Activated CD4-positive, alpha-beta T cell treated with anti-CD3 and anti-CD28 coated beads, Interleukin-2, amount 50 U/mL, for 48 hours (primary cell): ENCODE results near the gene ABCC3.

Source experiments
- DNase-seq, 2 experiments: peaks; one replicate each; pipeline ENCODE4 v3.0.0-alpha.2; 2020

ABCC3 gene

DNA sequence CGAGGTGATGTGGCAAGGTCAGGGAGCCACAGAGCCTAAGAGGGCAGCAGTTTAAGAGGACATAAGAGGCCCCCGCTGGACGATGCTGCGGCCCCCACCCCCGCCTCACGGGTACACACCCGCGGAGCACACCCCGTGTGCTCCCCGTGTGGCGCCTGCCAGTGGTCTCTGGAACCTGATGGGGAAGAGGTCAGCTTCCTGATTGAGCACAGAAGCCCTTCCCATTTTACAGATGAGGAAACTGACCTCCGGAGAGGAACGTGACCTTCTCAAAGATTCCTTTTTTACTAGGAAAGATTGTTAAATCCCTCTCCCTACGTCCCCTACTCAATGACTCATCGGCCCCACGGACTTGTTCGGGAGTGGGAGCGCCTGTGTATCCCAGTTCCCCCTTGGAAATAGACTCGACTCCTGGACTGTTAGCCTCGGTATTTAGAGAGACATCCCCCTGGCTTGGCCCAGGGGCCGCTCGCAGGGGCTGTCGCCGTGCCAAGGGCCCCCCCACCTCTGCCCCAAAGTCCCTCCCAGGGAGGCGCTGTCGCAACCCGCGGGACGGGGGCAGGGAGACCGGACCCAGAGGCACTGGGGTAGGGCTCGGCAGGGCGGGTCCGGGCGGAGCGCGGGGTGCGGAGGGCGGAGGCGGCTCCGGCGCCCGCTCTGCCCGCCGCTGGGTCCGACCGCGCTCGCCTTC lies at the start of gene ABCC3:
Gene ABCC3, plus strand, starts transcription at position 658 of the 691 bp plus-strand sequence. CDS start 56 bp downstream, outside the sequence.
- no peak for DNase-seq

GRCh38 chr17:50585346-50585745 lies 49.3 kb upstream of the ABCC3 start:
- DNase-seq: no peak

DNA sequence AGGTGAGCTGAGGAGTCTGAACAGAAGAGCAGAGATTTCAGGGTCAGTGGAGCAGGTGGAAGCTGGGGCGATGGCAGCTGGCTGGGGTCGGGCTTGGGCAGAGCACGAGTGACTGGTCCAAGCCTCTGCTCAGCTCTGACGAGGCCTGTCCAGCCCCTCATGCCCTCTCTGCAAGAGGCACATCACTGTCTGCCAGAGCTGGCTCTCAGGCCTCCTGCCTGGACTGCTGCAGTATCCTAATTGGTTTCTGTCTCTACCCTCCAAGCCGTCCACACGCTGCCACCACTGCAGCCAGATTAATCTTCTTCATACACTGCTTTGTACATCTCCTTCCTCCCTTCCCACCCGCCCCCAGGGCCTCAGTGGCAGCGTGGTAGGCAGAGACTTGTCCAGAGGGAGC lies 48.8 kb upstream of the ABCC3 start:
- DNase-seq: no peak

DNA sequence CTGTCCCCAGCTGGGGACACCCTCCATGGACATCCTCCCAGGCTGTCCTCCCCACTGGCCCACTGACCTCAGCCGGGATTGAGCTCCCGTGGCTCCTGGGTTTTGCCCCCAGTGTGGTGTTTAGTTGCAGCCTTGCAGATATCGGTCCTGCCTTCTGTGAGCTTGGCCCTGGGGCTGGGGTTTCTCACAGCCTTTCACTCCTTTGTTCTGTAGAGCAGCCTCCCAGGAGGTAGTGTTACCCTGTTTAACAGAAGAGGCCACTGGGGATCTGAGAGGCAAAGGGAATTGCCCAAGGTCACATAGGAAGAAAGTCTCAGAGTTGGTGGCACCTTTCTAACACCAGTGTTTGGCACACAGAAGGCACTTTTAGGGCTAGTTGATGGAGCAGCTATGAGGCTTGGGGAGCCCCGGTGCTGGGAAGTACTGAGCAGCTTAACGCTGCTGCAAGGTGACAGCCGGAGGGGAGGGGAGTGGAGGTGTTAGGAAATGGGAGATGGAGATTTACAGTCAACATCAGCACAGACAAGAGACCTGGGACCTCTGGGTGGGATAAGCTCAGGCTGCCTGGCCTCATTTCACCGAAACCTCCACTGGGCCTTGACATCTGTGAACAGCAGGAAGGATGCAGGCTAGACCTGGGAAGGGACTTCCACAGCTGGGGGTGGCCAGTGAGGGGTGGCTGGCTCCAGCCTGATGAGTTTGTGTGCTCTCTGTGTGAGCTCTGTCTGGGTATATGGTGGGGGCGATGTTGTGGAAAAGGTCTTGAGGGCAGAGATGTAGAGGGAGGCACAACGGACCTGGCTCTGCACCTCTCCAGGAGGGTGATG lies 48.0 kb upstream of the ABCC3 start:
- DNase-seq: no peak

GRCh38 chr17:50587571-50587970 lies 47.1 kb upstream of the ABCC3 start:
- no peak for DNase-seq

- no peak for DNase-seq
Measured at GRCh38 chr17:50588391-50589049, 46.2 kb upstream of the ABCC3 start.

GRCh38 chr17:50589095-50589705 lies 45.5 kb upstream of the ABCC3 start:
- DNase-seq: no peak

- DNase-seq: no peak
Measured at GRCh38 chr17:50590946-50591737, 43.5 kb upstream of the ABCC3 start.

- DNase-seq: no peak
Measured at GRCh38 chr17:50593321-50593720, 41.4 kb upstream of the ABCC3 start.

DNA sequence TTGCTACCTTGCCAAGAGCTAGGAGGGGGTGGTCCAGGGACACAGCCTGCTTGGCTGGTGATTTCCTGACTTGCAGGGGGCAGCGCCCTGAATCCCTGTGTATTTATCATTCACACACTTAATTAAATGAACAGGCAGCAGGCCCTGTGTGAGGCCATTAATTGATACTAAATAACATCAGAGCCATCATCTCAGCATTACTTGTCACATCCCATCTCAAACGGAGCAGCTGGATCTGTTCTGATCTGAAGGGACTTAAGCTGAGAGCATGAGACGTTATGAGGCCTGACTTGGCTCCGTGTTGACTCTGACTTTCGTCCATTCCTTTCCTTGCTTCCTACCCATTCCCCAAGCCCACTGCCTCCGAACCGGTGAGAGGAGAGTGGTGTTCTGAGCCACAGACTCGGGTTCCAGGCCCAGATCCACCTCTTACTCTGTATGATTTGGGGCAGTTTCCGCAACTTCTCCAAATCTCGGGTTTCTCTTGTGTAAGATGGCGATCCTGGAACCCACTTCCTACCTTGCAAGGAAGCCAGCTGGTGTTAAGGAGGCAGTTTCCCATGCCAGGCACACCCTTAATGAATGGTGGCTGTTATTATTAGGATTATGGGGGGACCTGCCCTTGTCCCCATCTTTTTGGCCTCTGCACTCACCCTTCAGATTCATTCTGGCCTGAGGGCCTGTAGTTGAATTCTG lies 40.4 kb upstream of the ABCC3 start:
- DNase-seq: no peak

DNA sequence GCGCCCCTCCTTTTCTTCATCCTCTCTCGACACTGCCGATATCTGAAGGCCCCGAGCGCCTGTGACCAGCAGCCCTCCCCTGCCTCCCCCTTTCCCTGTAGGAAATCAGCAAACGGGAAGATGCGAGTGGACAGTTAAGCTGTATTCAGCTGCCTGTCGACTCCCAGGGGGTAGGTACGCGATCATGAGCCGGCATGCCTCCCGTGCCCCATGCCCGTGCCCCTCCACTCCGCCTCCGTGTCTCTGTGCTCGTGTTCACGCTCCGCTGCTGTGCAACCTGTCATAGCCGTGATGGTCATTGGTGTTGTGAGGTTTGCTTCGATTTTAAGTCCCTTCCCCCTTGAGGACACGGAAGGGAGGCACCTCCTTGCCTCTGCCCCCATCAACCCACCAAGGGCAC lies 39.8 kb upstream of the ABCC3 start:
- DNase-seq: no peak

GRCh38 chr17:50596191-50597037 lies 38.3 kb upstream of the ABCC3 start:
- no peak for DNase-seq

DNA sequence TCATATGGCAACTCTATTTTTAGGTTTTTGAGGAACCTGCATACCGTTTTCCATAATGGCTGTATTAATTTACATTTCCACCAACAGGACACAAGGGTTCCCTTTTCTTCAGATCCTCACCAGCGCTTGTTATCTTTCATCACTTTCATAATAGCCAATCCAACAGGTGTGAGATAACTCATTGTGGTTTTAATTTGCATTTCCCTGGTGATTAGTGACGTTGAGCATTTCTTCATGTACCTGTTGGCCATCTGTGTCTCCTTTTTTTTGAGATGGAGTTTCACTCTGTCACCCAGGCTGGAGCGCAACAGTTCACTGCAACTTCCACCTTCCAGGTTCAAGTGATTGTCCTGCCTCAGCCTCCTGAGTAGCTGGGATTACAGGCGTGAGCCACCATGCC lies 36.2 kb upstream of the ABCC3 start:
- DNase-seq: no peak

- DNase-seq: no peak
Measured at GRCh38 chr17:50599606-50600005, 35.1 kb upstream of the ABCC3 start.

DNA sequence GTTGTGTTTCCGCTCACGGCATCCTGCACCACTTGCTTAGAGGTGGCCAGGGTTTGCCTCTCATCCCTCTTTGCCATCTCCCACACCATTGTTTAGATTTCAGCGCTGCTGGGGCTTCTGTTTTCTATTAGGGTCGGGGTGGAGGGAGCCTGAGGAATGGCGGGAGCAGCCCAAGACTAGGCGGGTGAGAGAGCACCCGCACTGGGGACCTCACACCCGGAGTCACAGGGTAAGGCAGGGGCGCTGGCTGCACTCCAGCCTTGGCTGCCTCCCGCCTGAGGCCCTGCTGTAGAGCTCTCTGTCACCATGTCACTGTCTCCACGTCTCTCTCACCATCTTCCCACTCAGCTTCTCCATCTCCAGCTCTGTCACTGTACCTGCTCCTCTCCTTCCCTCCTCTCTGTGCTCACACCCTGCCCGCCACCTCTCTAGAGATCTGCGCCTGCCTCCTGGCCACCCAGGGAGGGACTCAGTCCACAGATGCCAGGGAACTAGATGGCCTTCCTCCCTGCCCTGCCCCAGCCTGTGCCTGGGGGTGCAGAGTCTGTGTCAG lies 32.8 kb upstream of the ABCC3 start:
- DNase-seq: no peak

DNA sequence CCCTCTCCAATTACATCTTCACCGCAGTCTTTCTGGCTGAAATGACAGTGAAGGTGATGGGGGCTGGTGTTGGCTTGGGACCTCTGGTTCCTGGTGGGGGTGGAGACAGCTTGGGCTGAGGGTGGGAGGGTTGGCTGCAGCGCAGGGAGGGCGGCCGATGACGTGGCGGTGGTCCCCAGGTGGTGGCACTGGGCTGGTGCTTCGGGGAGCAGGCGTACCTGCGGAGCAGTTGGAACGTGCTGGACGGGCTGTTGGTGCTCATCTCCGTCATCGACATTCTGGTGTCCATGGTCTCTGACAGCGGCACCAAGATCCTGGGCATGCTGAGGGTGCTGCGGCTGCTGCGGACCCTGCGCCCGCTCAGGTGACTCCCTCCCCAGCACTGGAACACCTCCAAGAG lies 31.8 kb upstream of the ABCC3 start:
- no peak for DNase-seq

GRCh38 chr17:50603340-50603739 lies 31.3 kb upstream of the ABCC3 start:
- no peak for DNase-seq

DNA sequence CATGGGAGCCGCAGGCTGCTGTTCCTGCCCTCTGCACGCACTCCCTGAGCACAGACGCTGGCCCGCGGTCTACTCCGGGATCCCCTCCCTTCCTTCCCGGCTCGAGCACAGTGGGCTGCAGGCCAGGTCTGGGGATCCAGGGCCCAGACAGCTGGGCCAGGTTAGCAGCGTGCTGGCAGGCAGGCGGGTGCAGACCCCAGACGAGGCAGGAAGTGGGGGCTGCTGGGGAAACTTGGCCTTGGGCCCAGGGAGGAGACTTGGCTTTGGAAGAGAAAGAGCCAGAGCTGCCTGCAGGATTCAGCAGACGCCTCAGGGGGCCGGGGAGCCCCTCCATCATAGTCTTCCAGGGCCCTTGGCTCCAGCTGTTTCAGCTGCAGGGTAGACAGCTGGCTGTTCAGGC lies 30.2 kb upstream of the ABCC3 start:
- DNase-seq: no peak

GRCh38 chr17:50605429-50605828 lies 29.3 kb upstream of the ABCC3 start:
- no peak for DNase-seq

DNA sequence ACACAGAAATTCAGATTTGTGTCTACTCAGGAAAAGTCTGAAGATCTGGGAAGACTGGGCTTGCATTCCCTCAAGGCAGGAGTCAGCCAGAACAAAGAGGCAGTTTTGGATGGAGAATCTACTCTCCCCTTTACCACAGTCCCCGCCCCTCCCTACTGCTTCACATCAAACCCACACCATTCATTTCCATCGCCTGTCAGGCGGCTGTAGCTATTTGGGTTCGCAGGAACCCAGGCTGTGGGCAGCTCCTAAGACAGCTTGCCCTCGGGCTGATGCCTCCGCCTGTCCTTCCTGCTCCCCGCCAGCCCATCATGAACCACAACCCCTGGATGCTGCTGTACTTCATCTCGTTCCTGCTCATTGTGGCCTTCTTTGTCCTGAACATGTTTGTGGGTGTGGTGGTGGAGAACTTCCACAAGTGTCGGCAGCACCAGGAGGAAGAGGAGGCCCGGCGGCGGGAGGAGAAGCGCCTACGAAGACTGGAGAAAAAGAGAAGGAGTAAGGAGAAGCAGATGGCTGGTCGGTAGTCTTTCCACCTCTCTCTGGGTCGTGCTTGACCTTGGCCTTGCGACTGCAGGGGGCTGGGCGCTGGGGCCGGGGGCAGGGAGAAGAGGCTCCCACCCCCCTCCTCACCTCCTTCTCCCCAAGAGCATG lies 27.0 kb upstream of the ABCC3 start:
- DNase-seq: no peak
